HepG2 (cell line): ENCODE measurements around the gene KLHL17. TPM values are rescaled to one million over a fixed set of nuclear protein-coding genes. Genes with fewer than 3 reads are reported as not detected.

Experiments
- ELF3 ChIP-seq: IDR thresholded peaks from 2 replicates; pipeline ENCODE4 v1.6.1; 2016; ENCODE audit warnings: missing genetic modification reagents, missing compliant biosample characterization
- ESRRA ChIP-seq: sonication (generic); formaldehyde crosslinking; IDR thresholded peaks from 2 replicates; pipeline ENCODE4 v1.5.1; 2020; ENCODE audit warnings: mild to moderate bottlenecking, low read depth, missing genetic modification reagents
- TBX2 ChIP-seq: sonication (generic); formaldehyde crosslinking; IDR thresholded peaks from 2 replicates; pipeline ENCODE4 v1.5.0; 2020; ENCODE audit warnings: missing genetic modification reagents, mild to moderate bottlenecking, borderline replicate concordance
- XRCC5 ChIP-seq: fragments of 200-400 bp; formaldehyde crosslinking; optimal IDR thresholded peaks from 2 replicates; pipeline ENCODE3; 2017; ENCODE audit warnings: mild to moderate bottlenecking, low read length
- ZFP91 ChIP-seq: sonication (generic); formaldehyde crosslinking; IDR thresholded peaks from 2 replicates; pipeline ENCODE4 v1.9.0; 2022; ENCODE audit warnings: missing genetic modification reagents, mild to moderate bottlenecking, borderline replicate concordance
- ZNF263 ChIP-seq: sonication (generic); formaldehyde crosslinking; IDR thresholded peaks from 2 replicates; pipeline ENCODE4 v1.4.0; 2020; ENCODE audit warnings: missing genetic modification reagents
- ZNF367 ChIP-seq: sonication (generic); formaldehyde crosslinking; IDR thresholded peaks from 2 replicates; pipeline ENCODE4 v1.4.0; 2020; ENCODE audit warnings: missing genetic modification reagents, borderline replicate concordance
- ZNF430 ChIP-seq: sonication (generic); formaldehyde crosslinking; IDR thresholded peaks from 2 replicates; pipeline ENCODE4 v1.9.0; 2021; ENCODE audit warnings: mild to moderate bottlenecking, missing genetic modification reagents
- ZNF644 ChIP-seq: IDR thresholded peaks from 2 replicates; pipeline ENCODE4 v1.6.1; 2016; ENCODE audit warnings: low read depth
- polyA plus RNA-seq, 8 experiments: library from polyadenylated mRNA; depleted of rRNA in 3 of 8; stranded (reverse) in 7 of 8; unstranded in 1 of 8; fragments of >200 nt; fragmentation: Illumina TruSeq in 4 of 8; extraction: Trizol in 4 of 8; gene quantifications; 2 replicates each; pipeline versions ENCODE4 v1.2.1 to v1.2.3, GENCODE V29; 2011 to 2016; ENCODE audit warnings: low read depth in 4 of 8, missing spikeins in 1 of 8, mixed read lengths in 1 of 8; ENCODE audit not compliant: insufficient read depth in 1 of 8
- total RNA-seq, 5 experiments: library from RNA; depleted of rRNA; stranded (reverse); fragments of >200 nt; fragmentation: Illumina TruSeq; extraction: Trizol; gene quantifications; 2 replicates each; pipeline ENCODE4 v1.2.3, GENCODE V29; 2016; ENCODE audit warnings: low read depth in 1 of 5
- TF ChIP-seq, protein P1 (sequence below): sonication (generic); formaldehyde crosslinking; IDR thresholded peaks from 2 replicates; pipeline ENCODE4 v1.9.0; 2021; ENCODE audit warnings: mild to moderate bottlenecking, missing genetic modification reagents
- TF ChIP-seq, protein P2 (sequence below): sonication (generic); formaldehyde crosslinking; IDR thresholded peaks from 2 replicates; pipeline ENCODE4 v1.5.0; 2020; ENCODE audit warnings: mild to moderate bottlenecking, missing genetic modification reagents
- TF ChIP-seq, protein P3 (sequence below), 2 experiments: IDR thresholded peaks; 2 replicates each; pipeline ENCODE4 v1.6.1; 2011 to 2012; ENCODE audit warnings: low read length in 2 of 2, borderline replicate concordance in 1 of 2, low read depth in 1 of 2, mild to moderate bottlenecking in 1 of 2, moderate library complexity in 1 of 2

The KLHL17 gene
- total and polyA plus RNA-seq, 2 of the 13 experiments (the other 11 are each of a cell fraction or from before 2014, with no cell fraction given): 9.3 to 24.7 TPM

DNA sequence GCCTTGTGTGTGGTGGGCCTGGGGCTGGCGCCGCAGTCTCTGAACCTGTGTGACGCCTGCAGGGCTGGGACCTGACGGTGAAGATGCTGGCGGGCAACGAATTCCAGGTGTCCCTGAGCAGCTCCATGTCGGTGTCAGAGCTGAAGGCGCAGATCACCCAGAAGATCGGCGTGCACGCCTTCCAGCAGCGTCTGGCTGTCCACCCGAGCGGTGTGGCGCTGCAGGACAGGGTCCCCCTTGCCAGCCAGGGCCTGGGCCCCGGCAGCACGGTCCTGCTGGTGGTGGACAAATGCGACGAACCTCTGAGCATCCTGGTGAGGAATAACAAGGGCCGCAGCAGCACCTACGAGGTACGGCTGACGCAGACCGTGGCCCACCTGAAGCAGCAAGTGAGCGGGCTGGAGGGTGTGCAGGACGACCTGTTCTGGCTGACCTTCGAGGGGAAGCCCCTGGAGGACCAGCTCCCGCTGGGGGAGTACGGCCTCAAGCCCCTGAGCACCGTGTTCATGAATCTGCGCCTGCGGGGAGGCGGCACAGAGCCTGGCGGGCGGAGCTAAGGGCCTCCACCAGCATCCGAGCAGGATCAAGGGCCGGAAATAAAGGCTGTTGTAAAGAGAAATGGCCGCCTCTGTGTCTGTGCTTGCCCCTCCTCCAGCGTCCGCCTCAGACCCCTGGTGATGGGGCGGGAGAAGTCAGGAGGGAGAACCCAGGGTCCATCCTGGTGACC, 53.7 kb downstream of the KLHL17 start (continued):
- TF ChIP-seq, protein P1, sequence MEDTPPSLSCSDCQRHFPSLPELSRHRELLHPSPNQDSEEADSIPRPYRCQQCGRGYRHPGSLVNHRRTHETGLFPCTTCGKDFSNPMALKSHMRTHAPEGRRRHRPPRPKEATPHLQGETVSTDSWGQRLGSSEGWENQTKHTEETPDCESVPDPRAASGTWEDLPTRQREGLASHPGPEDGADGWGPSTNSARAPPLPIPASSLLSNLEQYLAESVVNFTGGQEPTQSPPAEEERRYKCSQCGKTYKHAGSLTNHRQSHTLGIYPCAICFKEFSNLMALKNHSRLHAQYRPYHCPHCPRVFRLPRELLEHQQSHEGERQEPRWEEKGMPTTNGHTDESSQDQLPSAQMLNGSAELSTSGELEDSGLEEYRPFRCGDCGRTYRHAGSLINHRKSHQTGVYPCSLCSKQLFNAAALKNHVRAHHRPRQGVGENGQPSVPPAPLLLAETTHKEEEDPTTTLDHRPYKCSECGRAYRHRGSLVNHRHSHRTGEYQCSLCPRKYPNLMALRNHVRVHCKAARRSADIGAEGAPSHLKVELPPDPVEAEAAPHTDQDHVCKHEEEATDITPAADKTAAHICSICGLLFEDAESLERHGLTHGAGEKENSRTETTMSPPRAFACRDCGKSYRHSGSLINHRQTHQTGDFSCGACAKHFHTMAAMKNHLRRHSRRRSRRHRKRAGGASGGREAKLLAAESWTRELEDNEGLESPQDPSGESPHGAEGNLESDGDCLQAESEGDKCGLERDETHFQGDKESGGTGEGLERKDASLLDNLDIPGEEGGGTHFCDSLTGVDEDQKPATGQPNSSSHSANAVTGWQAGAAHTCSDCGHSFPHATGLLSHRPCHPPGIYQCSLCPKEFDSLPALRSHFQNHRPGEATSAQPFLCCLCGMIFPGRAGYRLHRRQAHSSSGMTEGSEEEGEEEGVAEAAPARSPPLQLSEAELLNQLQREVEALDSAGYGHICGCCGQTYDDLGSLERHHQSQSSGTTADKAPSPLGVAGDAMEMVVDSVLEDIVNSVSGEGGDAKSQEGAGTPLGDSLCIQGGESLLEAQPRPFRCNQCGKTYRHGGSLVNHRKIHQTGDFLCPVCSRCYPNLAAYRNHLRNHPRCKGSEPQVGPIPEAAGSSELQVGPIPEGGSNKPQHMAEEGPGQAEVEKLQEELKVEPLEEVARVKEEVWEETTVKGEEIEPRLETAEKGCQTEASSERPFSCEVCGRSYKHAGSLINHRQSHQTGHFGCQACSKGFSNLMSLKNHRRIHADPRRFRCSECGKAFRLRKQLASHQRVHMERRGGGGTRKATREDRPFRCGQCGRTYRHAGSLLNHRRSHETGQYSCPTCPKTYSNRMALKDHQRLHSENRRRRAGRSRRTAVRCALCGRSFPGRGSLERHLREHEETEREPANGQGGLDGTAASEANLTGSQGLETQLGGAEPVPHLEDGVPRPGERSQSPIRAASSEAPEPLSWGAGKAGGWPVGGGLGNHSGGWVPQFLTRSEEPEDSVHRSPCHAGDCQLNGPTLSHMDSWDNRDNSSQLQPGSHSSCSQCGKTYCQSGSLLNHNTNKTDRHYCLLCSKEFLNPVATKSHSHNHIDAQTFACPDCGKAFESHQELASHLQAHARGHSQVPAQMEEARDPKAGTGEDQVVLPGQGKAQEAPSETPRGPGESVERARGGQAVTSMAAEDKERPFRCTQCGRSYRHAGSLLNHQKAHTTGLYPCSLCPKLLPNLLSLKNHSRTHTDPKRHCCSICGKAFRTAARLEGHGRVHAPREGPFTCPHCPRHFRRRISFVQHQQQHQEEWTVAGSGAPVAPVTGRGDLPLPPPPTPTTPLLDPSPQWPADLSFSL (CRISPR knock-in tag): no peak
- no peak; the same call in 1 of the 2 replicates for TF ChIP-seq TBX2 (CRISPR knock-in tag)
- TF ChIP-seq ZNF430 (CRISPR knock-in tag): 0 out of 2 replicates have a peak, but pooled peaks have one; percentile 12
- peak; percentile 45 for TF ChIP-seq ZNF263 (CRISPR knock-in tag)
- 0 out of 2 replicates have a peak, but pooled peaks have one; percentile 43 for TF ChIP-seq ZNF367 (CRISPR knock-in tag)
- TF ChIP-seq, protein P2, sequence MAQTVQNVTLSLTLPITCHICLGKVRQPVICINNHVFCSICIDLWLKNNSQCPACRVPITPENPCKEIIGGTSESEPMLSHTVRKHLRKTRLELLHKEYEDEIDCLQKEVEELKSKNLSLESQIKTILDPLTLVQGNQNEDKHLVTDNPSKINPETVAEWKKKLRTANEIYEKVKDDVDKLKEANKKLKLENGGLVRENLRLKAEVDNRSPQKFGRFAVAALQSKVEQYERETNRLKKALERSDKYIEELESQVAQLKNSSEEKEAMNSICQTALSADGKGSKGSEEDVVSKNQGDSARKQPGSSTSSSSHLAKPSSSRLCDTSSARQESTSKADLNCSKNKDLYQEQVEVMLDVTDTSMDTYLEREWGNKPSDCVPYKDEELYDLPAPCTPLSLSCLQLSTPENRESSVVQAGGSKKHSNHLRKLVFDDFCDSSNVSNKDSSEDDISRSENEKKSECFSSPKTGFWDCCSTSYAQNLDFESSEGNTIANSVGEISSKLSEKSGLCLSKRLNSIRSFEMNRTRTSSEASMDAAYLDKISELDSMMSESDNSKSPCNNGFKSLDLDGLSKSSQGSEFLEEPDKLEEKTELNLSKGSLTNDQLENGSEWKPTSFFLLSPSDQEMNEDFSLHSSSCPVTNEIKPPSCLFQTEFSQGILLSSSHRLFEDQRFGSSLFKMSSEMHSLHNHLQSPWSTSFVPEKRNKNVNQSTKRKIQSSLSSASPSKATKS (CRISPR knock-in tag): no peak
- peak; percentile 56; the same call in 1 of the 2 replicates for TF ChIP-seq ZFP91 (CRISPR knock-in tag)
- TF ChIP-seq, protein P3, sequence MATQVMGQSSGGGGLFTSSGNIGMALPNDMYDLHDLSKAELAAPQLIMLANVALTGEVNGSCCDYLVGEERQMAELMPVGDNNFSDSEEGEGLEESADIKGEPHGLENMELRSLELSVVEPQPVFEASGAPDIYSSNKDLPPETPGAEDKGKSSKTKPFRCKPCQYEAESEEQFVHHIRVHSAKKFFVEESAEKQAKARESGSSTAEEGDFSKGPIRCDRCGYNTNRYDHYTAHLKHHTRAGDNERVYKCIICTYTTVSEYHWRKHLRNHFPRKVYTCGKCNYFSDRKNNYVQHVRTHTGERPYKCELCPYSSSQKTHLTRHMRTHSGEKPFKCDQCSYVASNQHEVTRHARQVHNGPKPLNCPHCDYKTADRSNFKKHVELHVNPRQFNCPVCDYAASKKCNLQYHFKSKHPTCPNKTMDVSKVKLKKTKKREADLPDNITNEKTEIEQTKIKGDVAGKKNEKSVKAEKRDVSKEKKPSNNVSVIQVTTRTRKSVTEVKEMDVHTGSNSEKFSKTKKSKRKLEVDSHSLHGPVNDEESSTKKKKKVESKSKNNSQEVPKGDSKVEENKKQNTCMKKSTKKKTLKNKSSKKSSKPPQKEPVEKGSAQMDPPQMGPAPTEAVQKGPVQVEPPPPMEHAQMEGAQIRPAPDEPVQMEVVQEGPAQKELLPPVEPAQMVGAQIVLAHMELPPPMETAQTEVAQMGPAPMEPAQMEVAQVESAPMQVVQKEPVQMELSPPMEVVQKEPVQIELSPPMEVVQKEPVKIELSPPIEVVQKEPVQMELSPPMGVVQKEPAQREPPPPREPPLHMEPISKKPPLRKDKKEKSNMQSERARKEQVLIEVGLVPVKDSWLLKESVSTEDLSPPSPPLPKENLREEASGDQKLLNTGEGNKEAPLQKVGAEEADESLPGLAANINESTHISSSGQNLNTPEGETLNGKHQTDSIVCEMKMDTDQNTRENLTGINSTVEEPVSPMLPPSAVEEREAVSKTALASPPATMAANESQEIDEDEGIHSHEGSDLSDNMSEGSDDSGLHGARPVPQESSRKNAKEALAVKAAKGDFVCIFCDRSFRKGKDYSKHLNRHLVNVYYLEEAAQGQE (IDR thresholded peaks at IDR 0.05; ENCODE audit: borderline replicate concordance in 1 of 2, low read depth in 1 of 2, low read length in 2 of 2): no peak
- TF ChIP-seq ESRRA: no peak
- TF ChIP-seq XRCC5: peak; percentile 18
- no peak for TF ChIP-seq ZNF644
- TF ChIP-seq ELF3 (CRISPR knock-in tag): no peak
- TF ChIP-seq, all 625 proteins: peak for 39
